HepG2 (cell line): ENCODE measurements around the gene LSM10. TPM values are rescaled to one million over a fixed set of nuclear protein-coding genes. Genes with fewer than 3 reads are reported as not detected.
A peak's percentile ranks its signal among the peaks of the same experiment; 100 is the strongest.

Experiments
- ATAC-seq: fragments of 200-7000 bp; cut with Tn5 transposase; 3 replicates; pipeline ENCODE4 v1.9.1; 2020; ENCODE audit warnings: mild to moderate bottlenecking, moderate library complexity
- BruUV-seq: library from RNA; stranded (reverse); fragments of 400-500 nt; replicated peaks from 2 replicates; lab custom pipeline; 2021; lab: Mats Ljungman, UMichigan
- CTCF ChIA-PET: fragments of 300-600 bp; formaldehyde crosslinking; extraction: SDS; loops from one replicate; lab custom pipeline; 2021; ENCODE audit warnings: low total read pairs, inconsistent platforms, low intra/inter-chr PET ratio; lab: Yijun Ruan, JAX
- POLR2A ChIA-PET: fragments of 350-600 bp; sonication (Branson Sonifier 250); formaldehyde crosslinking; loops from one replicate; lab custom pipeline; 2020; ENCODE audit warnings: antibody characterized with exemption, inconsistent platforms; lab: Yijun Ruan, JAX
- DNase-seq: peaks from one replicate; pipeline ENCODE4 v3.0.0-alpha.2; 2015; ENCODE audit warnings: low spot score
- FAIRE-seq: peaks from 3 replicates; lab custom pipeline; 2011; peaks lifted over from hg19 to GRCh38; lab: Jason Lieb, UNC
- H2AFZ ChIP-seq: one replicate; pipeline ENCODE4 v1.6.1; 2011; ENCODE audit warnings: low read length, inconsistent platforms
- H3K27ac ChIP-seq: fragments of 300-600 bp; 3 replicates; pipeline ENCODE4 v1.8.0; 2011; ENCODE audit warnings: mixed run types, mild to moderate bottlenecking, mixed read lengths, low read length, inconsistent platforms; ENCODE audit not compliant: insufficient read depth; ENCODE audit errors: extremely low read length
- H3K27me3 ChIP-seq, 2 experiments: fragments of 200-600 bp in 1 of 2; 2 replicates in 1 of 2; 3 replicates in 1 of 2; pipeline versions ENCODE4 v1.6.0 to v1.8.0; 2011; ENCODE audit warnings: low read length in 2 of 2, mild to moderate bottlenecking in 2 of 2, moderate library complexity in 2 of 2, inconsistent platforms in 1 of 2; ENCODE audit not compliant: insufficient read depth in 2 of 2, control insufficient read depth in 1 of 2
- H3K36me3 ChIP-seq, 2 experiments: fragments of 200-600 bp in 1 of 2; replicated peaks in 1 of 2; 2 replicates in 1 of 2; 3 replicates in 1 of 2; pipeline versions ENCODE4 v1.5.1 to v1.8.0; 2011; ENCODE audit warnings: low read length in 2 of 2, inconsistent platforms in 1 of 2; ENCODE audit not compliant: insufficient read depth in 2 of 2, control insufficient read depth in 1 of 2
- H3K4me1 ChIP-seq: 2 replicates; pipeline ENCODE4 v1.5.1; 2012; ENCODE audit warnings: low read length, inconsistent platforms; ENCODE audit not compliant: insufficient read depth
- H3K4me2 ChIP-seq: 2 replicates; pipeline ENCODE4 v1.6.0; 2011; ENCODE audit warnings: low read depth, low read length, inconsistent platforms
- H3K4me3 ChIP-seq, 3 experiments: fragments of 200-600 bp in 1 of 3; sonication (generic), shearing (Covaris generic) in 1 of 3; replicated peaks in 1 of 3; 2 replicates each; pipeline ENCODE4 v1.5.1; 2011 to 2016; ENCODE audit warnings: low read length in 3 of 3, inconsistent platforms in 2 of 3, low read depth in 2 of 3, mild to moderate bottlenecking in 2 of 3, control low read depth in 1 of 3, mixed read lengths in 1 of 3; ENCODE audit not compliant: insufficient read depth in 1 of 3
- H3K79me2 ChIP-seq: one replicate; pipeline ENCODE4 v1.6.1; 2011; ENCODE audit warnings: low read length, inconsistent platforms; ENCODE audit not compliant: insufficient read depth
- H3K9ac ChIP-seq: 2 replicates; pipeline ENCODE4 v1.6.0; 2011; ENCODE audit warnings: mild to moderate bottlenecking, low read depth, low read length, inconsistent platforms; ENCODE audit not compliant: insufficient read depth
- H3K9me3 ChIP-seq: 2 replicates; pipeline ENCODE4 v1.5.1; 2012; ENCODE audit warnings: mild to moderate bottlenecking, low read length
- H4K20me1 ChIP-seq: 2 replicates; pipeline ENCODE4 v1.6.0; 2011; ENCODE audit warnings: inconsistent platforms, mild to moderate bottlenecking, low read length, moderate library complexity; ENCODE audit not compliant: insufficient read depth
- FOSL2 ChIP-seq: sonication (generic); formaldehyde crosslinking; IDR thresholded peaks from 2 replicates; pipeline ENCODE4 v1.4.0; 2020; ENCODE audit warnings: missing genetic modification reagents
- MAFF ChIP-seq: IDR thresholded peaks from 2 replicates; pipeline ENCODE4 v1.6.1; 2011; ENCODE audit warnings: low read depth, low read length, improper control_type of control experiment
- MAFK ChIP-seq, 2 experiments: IDR thresholded peaks in 1 of 2; conservative IDR thresholded peaks in 1 of 2; 2 replicates each; pipeline ENCODE4 v1.6.1; 2011; ENCODE audit warnings: improper control_type of control experiment in 2 of 2, low read length in 2 of 2
- NONO ChIP-seq, 2 experiments: fragments of 450-650 bp in 1 of 2; sonication (generic) in 1 of 2; formaldehyde crosslinking in 1 of 2; IDR thresholded peaks in 1 of 2; conservative IDR thresholded peaks in 1 of 2; 2 replicates each; pipeline versions ENCODE4 v1.6.1 to v1.8.0; 2017 to 2022; ENCODE audit warnings: mild to moderate bottlenecking in 1 of 2, missing genetic modification reagents in 1 of 2, moderate library complexity in 1 of 2
- RAD21 ChIP-seq: fragments of 450-650 bp; formaldehyde crosslinking; IDR thresholded peaks from 2 replicates; pipeline ENCODE4 v1.5.0; 2020; ENCODE audit warnings: mild to moderate bottlenecking
- SRY ChIP-seq: sonication (generic); formaldehyde crosslinking; IDR thresholded peaks from 2 replicates; pipeline ENCODE4 v1.8.0; 2022; ENCODE audit warnings: mild to moderate bottlenecking, missing genetic modification reagents
- TBX2 ChIP-seq: sonication (generic); formaldehyde crosslinking; IDR thresholded peaks from 2 replicates; pipeline ENCODE4 v1.5.0; 2020; ENCODE audit warnings: missing genetic modification reagents, mild to moderate bottlenecking, borderline replicate concordance
- THAP11 ChIP-seq: IDR thresholded peaks from 2 replicates; pipeline ENCODE4 v1.6.1; 2016; ENCODE audit warnings: missing biosample characterization, missing genetic modification reagents
- TOE1 ChIP-seq: sonication (generic); formaldehyde crosslinking; IDR thresholded peaks from 2 replicates; pipeline ENCODE4 v1.4.0; 2020; ENCODE audit warnings: mild to moderate bottlenecking, missing genetic modification reagents
- XRCC5 ChIP-seq: fragments of 200-400 bp; formaldehyde crosslinking; optimal IDR thresholded peaks from 2 replicates; pipeline ENCODE3; 2017; ENCODE audit warnings: mild to moderate bottlenecking, low read length
- ZKSCAN5 ChIP-seq: sonication (generic); formaldehyde crosslinking; IDR thresholded peaks from 2 replicates; pipeline ENCODE4 v1.5.1; 2020; ENCODE audit warnings: mild to moderate bottlenecking, missing genetic modification reagents
- ZNF841 ChIP-seq: sonication (generic); formaldehyde crosslinking; IDR thresholded peaks from 2 replicates; pipeline ENCODE4 v1.8.1; 2023; ENCODE audit warnings: missing genetic modification reagents, borderline replicate concordance
- WGBS: methylation state at CpG from one replicate; pipeline ENCODE4 v1.1.6; 2017; ENCODE audit warnings: low lambda C conversion rate; 5-methylcytosine and 5-hydroxymethylcytosine counted together
- in situ Hi-C: cut with HindIII; loops from 2 replicates; pipeline ENCODE4 v1.10.0; 2017; ENCODE audit warnings: low pct_unique_long_range_greater_than_20kb; ENCODE audit not compliant: extremely low pct_ligation_motif_present
- intact Hi-C: fragments of 100-400 bp; cut with micrococcal nuclease; formaldehyde crosslinking; loops from one replicate; pipeline ENCODE4 v1.10.0; 2022; ENCODE audit not compliant: unreplicated experiment
- polyA plus RNA-seq, 8 experiments: library from polyadenylated mRNA; depleted of rRNA in 3 of 8; stranded (reverse) in 7 of 8; unstranded in 1 of 8; fragments of >200 nt; fragmentation: Illumina TruSeq in 4 of 8; extraction: Trizol in 4 of 8; gene quantifications; 2 replicates each; pipeline versions ENCODE4 v1.2.1 to v1.2.3, GENCODE V29; 2011 to 2016; ENCODE audit warnings: low read depth in 4 of 8, missing spikeins in 1 of 8, mixed read lengths in 1 of 8; ENCODE audit not compliant: insufficient read depth in 1 of 8
- total RNA-seq, 5 experiments: library from RNA; depleted of rRNA; stranded (reverse); fragments of >200 nt; fragmentation: Illumina TruSeq; extraction: Trizol; gene quantifications; 2 replicates each; pipeline ENCODE4 v1.2.3, GENCODE V29; 2016; ENCODE audit warnings: low read depth in 1 of 5
- TF ChIP-seq, protein P1 (sequence below): sonication (generic); formaldehyde crosslinking; IDR thresholded peaks from 2 replicates; pipeline ENCODE4 v1.8.1; 2023; ENCODE audit warnings: mild to moderate bottlenecking, moderate library complexity, missing genetic modification reagents
- TF ChIP-seq, protein P2 (sequence below): sonication (generic); formaldehyde crosslinking; conservative IDR thresholded peaks from 2 replicates; pipeline ENCODE4 v1.8.0; 2022; ENCODE audit warnings: missing genetic modification reagents
- TF ChIP-seq, protein P3 (sequence below): IDR thresholded peaks from 2 replicates; pipeline ENCODE4 v1.6.1; 2016; ENCODE audit warnings: low read depth, borderline replicate concordance

Gene LSM10
- total and polyA plus RNA-seq, 2 of the 13 experiments (the other 11 are each of a cell fraction or from before 2014, with no cell fraction given) = 14.0 to 52.0 TPM

DNA sequence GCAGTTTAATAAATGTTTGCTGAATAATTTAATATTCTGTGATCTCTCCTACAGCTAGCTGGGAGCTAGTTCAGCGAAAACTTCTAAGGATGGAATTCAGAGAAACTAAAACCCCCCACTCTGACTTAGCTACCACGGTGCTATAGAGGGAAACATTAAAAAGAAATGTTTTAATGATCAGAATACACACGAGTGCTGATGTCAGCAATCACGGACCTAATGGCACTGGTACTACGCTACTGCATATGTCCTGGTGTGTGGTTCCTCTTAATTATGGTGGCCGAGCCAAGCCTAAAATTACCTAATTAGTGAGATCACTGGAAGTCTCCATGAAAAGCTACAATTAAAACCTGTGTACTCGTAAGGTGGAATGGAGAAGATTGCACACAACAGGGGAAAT is 23.9 kb upstream of the LSM10 start:
- intact Hi-C loops (loop anchor here (2.0 to 10.0 kb wide), 4 partner anchors 39 to 277 kb away; partner anchors contain the start of gene TRAPPC3), in situ Hi-C loops (loop anchor here (5.0 kb wide), 1 partner anchor 79 kb away; no protein-coding TSS in a partner anchor)
- no peak overlapping the region for H3K27ac ChIP-seq
- no peaks in the 10 kb centered on the region for H3K79me2 ChIP-seq
- H3K36me3 ChIP-seq = no peaks in the 10 kb centered on the region
- H3K4me2 ChIP-seq = no peak overlapping the region
- no peak overlapping the region for H3K9ac ChIP-seq
- H4K20me1 ChIP-seq = no peaks in the 10 kb centered on the region
- WGBS = 90% methylated on average over 7 of the region's 7 CpGs
- CTCF ChIA-PET = interaction anchor here (2.3 kb wide), 1 partner anchor 79 kb away, joined by 24 read pairs; no protein-coding TSS in a partner anchor
- TF ChIP-seq ZNF841 (no peak), MAFF (peak; percentile 47; the same call in 1 of the 2 replicates), MAFK (conservative IDR thresholded peaks at IDR 0.05 in 1 of 2, IDR thresholded peaks at IDR 0.05 in 1 of 2; ENCODE audit: low read length in 2 of 2) (peak; percentile 73 to 84)
- no peak overlapping the region for H2AFZ ChIP-seq
- no peak overlapping the region for H3K4me3 ChIP-seq
- no peak for FAIRE-seq
- H3K27me3 ChIP-seq = no peaks in the 10 kb centered on the region
- no peaks in the 10 kb centered on the region for H3K9me3 ChIP-seq
- no TSS peak for BruUV-seq
- DNase-seq = no peak
- H3K4me1 ChIP-seq = peaks cover 13% of the 10 kb centered on the region
- POLR2A ChIA-PET = interaction anchor here (0.8 to 1.1 kb wide), 2 partner anchors 21 to 35 kb away, joined by 3 read pairs; no protein-coding TSS in a partner anchor
- no peak for ATAC-seq

DNA sequence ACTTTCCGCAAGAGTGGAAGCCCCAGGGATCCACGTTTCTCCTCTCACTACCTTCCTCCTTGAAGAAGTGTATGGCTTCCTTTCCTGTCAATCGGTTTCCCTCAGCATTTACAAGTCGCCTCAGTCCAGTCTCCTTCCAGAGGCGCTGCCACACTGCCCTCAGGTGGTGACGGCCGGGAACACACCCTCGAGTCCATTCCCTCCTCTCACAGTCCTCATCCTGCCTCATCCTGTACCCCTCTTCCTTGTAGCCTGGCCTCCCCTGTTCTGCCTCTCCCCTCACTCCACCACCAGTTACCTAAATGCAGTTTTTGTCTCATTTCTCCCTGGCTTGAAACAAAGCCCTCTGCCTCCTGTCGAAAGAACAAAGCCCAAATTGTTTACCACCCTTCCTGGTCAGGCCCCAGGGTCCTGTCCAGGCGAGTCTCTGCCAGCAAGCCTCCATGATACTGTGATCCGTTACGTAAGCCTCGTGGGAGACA is 23.2 kb upstream of the LSM10 start:
- peak; percentile 95 for ATAC-seq
- 20% methylated on average over 13 of the region's 13 CpGs for WGBS
- FAIRE-seq = peak; percentile 89
- Histone ChIP-seq H3K9me3 (no peaks in the 10 kb centered on the region), H3K4me3 (no peak overlapping the region), H3K79me2 (no peaks in the 10 kb centered on the region), H3K4me2 (no peak overlapping the region), H3K4me1 (peaks cover 13% of the 10 kb centered on the region), H2AFZ (no peak overlapping the region), H3K9ac (no peak overlapping the region), H3K36me3 (no peaks in the 10 kb centered on the region; a peak in 1 of 5 replicates), H3K27me3 (no peaks in the 10 kb centered on the region), H4K20me1 (no peaks in the 10 kb centered on the region), H3K27ac (no peak overlapping the region)
- in situ Hi-C loops (loop anchor here (5.0 kb wide), 1 partner anchor 79 kb away; no protein-coding TSS in a partner anchor), intact Hi-C loops (loop anchor here (2.0 to 10.0 kb wide), 4 partner anchors 39 to 276 kb away; partner anchors contain the start of gene TRAPPC3)
- CTCF ChIA-PET = interaction anchor here (2.3 kb wide), 1 partner anchor 78 kb away, joined by 24 read pairs; no protein-coding TSS in a partner anchor
- BruUV-seq = no TSS peak
- POLR2A ChIA-PET = no interaction called here
- peak; percentile 56 for DNase-seq
- TF ChIP-seq ZKSCAN5 (CRISPR knock-in tag) = no peak
- TF ChIP-seq, protein P1, sequence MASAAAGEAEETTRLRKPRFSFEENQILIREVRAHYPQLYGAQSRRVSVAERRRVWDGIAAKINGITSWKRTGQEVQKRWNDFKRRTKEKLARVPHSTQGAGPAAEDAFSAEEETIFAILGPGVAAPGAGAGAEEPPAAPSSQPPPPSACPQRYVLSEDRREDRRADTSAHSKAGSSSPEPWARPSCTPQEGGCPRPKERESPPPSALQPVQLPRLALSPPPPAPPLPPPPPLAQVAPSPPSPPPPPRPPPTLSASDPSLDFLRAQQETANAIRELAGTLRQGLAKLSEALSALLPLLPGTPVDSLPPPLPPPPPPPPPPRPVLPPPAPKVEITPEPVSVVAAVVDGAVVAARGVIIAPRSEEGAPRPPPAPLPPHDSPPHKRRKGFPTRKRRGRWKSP = no peak
- TF ChIP-seq, protein P2, sequence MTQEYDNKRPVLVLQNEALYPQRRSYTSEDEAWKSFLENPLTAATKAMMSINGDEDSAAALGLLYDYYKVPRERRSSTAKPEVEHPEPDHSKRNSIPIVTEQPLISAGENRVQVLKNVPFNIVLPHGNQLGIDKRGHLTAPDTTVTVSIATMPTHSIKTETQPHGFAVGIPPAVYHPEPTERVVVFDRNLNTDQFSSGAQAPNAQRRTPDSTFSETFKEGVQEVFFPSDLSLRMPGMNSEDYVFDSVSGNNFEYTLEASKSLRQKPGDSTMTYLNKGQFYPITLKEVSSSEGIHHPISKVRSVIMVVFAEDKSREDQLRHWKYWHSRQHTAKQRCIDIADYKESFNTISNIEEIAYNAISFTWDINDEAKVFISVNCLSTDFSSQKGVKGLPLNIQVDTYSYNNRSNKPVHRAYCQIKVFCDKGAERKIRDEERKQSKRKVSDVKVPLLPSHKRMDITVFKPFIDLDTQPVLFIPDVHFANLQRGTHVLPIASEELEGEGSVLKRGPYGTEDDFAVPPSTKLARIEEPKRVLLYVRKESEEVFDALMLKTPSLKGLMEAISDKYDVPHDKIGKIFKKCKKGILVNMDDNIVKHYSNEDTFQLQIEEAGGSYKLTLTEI = no peak
- peak; percentile 66 for TF ChIP-seq THAP11 (CRISPR knock-in tag)
- no peak for TF ChIP-seq NONO (IDR thresholded peaks at IDR 0.05)
- TF ChIP-seq NONO (CRISPR knock-in tag; conservative IDR thresholded peaks at IDR 0.05) = peak; percentile 57; the same call in 1 of the 2 replicates
- peak; percentile 64 for TF ChIP-seq XRCC5
- TF ChIP-seq, protein P3, sequence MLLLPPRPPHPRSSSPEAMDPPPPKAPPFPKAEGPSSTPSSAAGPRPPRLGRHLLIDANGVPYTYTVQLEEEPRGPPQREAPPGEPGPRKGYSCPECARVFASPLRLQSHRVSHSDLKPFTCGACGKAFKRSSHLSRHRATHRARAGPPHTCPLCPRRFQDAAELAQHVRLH (CRISPR knock-in tag) = peak; percentile 25; the same call in 1 of the 2 replicates
- peak; percentile 22; the same call in 1 of the 2 replicates for TF ChIP-seq TBX2
- no peak for TF ChIP-seq TOE1
- TF ChIP-seq RAD21 (CRISPR knock-in tag) = peak; percentile 88
- peak; percentile 29; the same call in 1 of the 2 replicates for TF ChIP-seq FOSL2 (CRISPR knock-in tag)
- TF ChIP-seq SRY = no peak
